NCI-H1694 treated with DMSO at 0.1 percent for 48 hours (cell line): ENCODE results near the gene FOXA1.

ENCODE experiments used
- DNase-seq: peaks from one replicate; lab custom pipeline; 2025; lab: John Stamatoyannopoulos, UW

FOXA1 gene

DNA sequence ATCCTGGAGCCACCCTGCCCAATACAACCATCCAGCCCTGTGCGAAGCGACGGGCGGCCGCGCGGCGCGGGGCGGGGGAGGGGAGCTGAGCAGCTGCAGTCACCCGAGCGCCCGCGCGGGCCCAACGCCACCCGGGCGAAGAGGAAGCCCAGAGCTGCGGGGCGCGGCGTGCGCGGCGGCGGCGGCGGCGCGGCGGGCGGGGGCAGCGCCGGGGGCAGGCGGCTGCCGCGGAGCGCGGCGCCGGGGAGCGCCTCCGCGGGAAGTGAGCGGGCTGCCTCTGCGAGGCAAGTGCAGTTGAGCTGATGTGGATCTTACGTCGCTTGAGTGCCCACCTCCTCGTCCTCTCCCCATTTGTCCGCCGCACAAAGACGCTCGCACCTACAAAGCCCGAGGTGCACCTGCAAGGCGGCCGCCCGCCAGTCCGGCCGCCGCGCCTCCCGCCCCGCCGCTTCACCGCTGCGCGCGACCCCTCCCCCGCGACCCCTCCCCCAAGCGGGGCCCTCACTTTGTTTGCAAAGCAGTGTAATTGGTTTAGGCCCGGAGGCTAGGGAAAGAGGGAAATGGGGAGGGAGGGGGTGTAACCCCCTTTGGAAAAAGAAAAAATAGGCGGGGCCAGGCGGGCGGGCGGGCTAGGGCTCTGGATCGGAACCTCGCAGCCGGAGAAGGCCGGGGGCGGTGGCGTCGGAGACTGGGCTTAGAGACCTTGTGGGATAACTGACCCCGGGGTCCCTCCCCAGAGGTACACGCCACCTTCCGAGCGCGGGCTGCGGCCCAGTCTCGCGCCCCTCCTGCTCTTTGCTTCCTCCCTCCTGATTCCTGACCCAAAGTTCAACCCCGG, at the start of gene FOXA1, which contains the start of gene TTC6:
TSS of gene FOXA1 (minus strand) at position 279 of the 838 bp plus-strand sequence. CDS start at position 2, 277 bp downstream.
TSS of gene TTC6 (plus strand) at position 659 of the 838 bp plus-strand sequence. CDS start 26,436 bp downstream, outside the sequence.
- DNase-seq = peak; percentile 63

DNA sequence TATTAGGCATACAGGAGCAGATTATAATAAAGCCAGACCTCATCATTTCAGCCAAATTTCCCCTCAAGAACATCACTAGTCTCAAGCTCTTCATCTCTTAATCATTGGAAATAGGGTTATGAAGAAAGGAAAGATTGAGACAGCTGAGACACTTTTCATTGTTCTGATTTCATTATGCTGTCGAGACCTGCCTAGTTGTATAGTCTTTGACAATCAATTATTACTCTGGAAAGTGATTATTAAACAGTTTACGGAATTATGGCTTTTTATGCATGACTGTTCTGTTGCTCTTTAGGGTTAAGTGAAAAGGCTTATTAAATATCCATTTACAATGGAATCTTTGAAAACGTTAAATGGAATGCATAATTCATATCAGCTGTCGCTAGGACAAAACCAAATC, 48.7 kb upstream of the FOXA1 start:
- no peak for DNase-seq

DNA sequence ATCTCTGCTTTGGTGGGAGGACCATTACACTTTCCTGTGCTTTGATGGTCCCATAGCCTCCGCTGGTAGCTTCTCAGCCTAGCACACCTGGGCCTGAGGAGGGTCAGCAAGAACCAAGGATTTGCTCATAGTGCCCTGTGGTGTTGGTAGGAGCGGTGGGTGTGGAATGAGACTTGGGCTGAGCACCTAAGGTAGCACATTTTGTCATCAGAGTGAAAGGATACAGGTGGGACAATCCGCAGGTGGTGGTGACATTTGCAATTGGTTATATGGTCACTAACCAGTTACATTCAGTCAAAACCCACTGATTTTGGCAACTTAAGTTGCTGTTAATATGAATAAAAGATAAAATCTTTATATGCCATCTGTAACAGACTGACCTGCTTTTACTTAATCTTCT, 47.1 kb upstream of the FOXA1 start:
- DNase-seq = no peak

DNA sequence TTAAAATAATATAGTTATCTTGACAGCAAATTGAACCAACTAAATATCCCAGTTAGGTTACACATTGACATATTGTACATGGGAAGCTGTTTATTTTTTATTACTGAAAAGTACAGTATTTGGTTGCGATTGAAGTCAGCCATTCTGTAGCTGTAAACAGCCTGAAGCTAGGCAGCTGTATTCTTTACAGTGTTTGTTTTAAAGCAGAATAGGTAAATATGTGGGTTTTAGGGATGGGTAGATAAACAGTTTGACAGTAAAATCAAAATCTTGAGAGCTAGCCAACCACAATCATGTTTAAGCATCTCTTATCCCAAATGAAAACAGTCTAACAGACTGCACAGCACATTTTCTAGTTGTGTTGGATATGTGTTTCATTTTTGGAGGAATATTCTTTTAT, 46.1 kb upstream of the FOXA1 start:
- DNase-seq = no peak

DNA sequence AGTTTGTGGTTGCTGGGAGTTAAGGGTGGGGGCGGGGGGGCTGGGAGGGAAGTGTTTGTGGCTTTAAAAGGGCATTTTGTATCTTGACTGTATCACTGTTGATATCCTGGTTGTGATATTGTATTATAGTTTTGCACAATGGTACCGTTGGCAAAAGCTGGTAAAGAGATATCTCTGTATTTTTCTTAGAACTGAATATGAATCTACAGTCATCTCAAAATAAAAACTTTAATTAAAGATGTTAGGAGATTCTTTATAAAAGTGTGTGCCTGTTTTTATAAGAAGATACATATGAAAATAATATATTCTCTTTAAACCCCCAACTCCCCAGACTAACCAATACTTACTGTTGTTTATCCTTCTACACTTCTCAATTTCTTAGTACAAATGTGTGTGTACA, 43.5 kb upstream of the FOXA1 start:
- no peak for DNase-seq

- DNase-seq = no peak
These were observed 42.3 kb upstream of the FOXA1 start for GRCh38 chr14:37637341-37637740.

- no peak for DNase-seq
These were observed 30.8 kb upstream of the FOXA1 start for GRCh38 chr14:37625597-37626595.

DNA sequence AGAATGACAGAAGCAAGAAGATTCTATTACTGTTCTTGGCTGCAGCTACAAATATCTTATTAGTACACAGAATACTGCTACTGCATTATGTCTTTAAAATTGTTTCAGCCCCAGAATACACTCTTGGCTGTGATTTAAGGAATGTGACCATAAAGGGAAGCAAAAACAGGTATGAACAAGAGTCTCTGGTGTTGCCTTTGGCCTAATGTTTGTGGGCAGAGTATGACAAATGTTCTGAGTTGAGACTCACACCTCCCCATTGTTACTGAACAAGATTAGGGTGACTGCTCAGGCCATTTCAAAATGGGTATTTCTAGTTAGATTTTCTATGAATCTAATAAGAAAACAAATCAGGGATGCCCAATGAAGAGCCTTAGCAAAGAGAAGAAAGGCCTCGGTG, 28.9 kb upstream of the FOXA1 start:
- DNase-seq = no peak

- DNase-seq = no peak
These were observed 28.4 kb upstream of the FOXA1 start for GRCh38 chr14:37623426-37623951.

GRCh38 chr14:37622231-37622923, 27.3 kb upstream of the FOXA1 start:
- DNase-seq = no peak

DNA sequence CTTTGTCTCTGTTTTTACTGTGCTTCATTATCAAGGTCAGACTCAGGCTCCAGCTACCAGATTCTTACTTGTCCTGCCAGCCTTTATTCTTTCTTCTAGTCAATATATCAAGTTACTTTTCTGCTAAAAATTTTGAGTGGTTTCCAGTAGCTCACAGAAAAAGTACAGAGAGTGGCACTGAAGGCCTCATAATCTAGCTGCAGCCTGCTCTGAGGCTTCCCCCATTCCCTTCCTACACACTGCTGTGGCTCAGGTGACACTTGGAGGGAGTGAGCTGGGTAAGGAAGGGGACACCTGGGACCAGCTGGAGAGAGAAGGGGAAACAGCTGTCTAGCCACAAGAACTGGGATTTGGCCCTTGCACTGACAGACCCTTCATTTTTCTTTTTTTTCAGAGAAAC, 25.8 kb upstream of the FOXA1 start:
- no peak for DNase-seq

DNA sequence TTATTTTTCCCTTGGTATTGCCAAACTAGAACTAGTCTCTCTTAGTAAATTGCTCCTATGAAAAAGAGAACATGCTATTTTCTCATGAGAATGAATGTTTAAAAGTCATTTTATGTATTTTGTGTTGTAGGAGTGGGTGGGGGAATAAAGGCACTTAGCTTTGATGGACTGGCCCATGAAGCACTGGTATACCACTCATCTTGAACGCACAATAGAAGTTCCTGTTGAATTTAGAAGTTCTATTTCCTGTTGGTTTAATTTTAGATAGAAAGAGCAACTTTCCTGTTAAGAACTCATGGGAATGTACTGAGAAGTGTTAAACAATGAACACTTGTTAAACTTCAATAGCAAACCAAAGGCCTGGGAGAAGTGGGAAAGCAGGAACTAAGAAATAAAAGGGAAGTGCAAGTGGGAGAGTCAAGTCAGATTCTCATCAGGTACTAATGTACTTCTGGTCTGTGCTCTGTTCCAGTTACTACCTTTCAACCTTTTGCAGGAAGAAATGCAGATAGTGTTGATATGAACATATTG, 23.5 kb upstream of the FOXA1 start:
- no peak for DNase-seq

GRCh38 chr14:37617864-37618365, 22.9 kb upstream of the FOXA1 start:
- DNase-seq = no peak

DNA sequence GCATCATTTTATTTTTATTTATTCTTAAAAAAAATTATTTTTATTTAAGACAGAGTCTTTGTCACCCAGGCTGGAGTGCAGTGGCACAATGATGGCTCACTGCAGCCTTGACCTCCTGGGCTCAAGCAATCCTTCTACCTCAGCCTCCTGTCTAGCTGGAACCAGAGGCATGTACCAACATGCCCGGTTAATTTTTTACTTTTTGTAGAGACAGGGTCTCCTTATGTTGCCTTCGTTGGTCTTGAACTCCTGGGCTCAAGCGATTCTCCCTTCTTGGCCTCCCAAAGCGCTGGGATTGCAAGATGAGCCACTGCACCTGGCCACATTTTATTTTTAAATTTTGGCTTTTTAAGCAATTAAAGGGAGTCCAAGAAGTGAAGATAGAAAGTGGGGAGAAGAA, 21.8 kb upstream of the FOXA1 start:
- DNase-seq = no peak

GRCh38 chr14:37615582-37616289, 20.7 kb upstream of the FOXA1 start:
- DNase-seq = no peak

GRCh38 chr14:37610945-37611523, 16.0 kb upstream of the FOXA1 start:
- DNase-seq = no peak

DNA sequence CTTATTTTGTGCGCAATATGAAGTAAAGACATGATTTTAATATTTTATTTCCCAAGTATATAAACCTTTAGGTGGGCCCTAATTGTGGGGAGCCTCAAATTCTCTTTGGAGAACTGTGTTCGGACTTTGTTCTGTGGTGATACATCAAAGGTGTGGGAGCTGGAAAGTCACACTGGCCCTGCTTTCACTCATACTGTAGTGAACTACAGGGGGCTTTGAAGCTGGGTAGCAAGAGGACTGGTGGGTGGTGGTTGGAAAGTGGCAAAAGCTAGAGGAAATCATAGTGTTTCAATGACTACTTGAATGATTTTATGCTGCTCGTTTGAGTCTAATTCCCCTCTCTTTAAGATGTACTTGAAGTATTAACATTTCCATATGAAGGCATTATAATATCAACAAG, 13.6 kb upstream of the FOXA1 start:
- no peak for DNase-seq

- DNase-seq = no peak
These were observed 11.6 kb upstream of the FOXA1 start for GRCh38 chr14:37606678-37607077.

DNA sequence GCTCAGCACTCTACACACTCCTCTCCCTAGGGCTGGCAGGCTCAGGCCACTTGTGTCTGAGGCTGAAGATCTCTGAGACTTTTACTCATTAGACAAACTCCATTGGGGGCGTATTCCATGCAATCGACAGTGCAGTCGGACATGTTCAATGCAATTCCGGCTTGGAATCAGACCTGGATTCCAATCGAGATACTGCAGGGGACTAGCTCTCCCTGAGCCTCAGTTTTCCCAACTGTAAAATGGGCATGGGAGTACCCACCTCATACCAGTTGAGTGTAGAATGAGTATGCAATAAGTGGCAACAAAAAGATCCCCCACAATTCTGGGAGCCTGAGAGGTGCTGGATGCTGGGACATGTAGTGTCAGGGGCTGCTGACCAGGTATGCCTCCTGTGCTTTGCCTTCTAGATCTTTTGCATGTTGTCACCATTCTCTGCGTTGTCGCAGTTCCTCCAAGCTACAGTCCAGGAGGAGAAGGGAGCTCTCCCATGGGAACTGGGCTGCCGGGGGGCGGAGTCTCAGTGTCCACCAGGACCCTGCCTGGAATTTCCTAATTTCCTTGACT, 8.7 kb upstream of the FOXA1 start:
- DNase-seq = no peak
